Retinal pigment epithelial cell (primary cell): ENCODE data around the gene KRT73.

ENCODE experiments used
- DNase-seq: peaks from one replicate; pipeline ENCODE4 v3.0.0-alpha.2; 2010; ENCODE audit warnings: low read depth
- H3K4me3 ChIP-seq: 2 replicates; pipeline ENCODE4 v1.5.1; 2011; ENCODE audit warnings: mild to moderate bottlenecking, low read length, control low read depth, moderate library complexity
- CTCF ChIP-seq: conservative IDR thresholded peaks from 2 replicates; pipeline ENCODE4 v1.5.1; 2011; ENCODE audit warnings: low read depth, low read length, control low read depth, inconsistent platforms

KRT73 gene

GRCh38 chr12:52618216-52618615, at the start of gene KRT73:
Gene KRT73, minus strand, starts transcription at chr12:52618559. Its CDS starts 35 bp downstream, at chr12:52618524.
- TF ChIP-seq CTCF: no peak
- H3K4me3 ChIP-seq: no peak within 1 kb of the TSS
- no peak for DNase-seq

DNA sequence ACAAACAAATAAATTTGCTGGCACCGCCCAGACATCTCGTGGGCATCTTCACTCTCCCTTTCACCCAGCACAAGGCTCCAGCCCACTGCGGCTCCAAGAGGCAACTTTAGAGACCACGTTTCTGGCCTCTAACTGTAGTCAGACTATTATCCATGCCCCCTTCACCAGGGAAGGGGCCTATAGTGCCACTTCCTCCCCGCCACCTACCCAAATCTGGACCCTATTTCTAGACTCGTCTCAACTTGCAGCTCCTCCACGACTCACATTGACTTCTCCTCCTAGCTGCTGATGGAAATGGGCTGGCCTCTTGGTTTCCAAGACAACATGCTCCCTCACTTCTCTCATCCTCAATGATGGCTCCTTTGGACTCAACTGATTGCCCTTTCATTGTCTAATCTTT, 49.6 kb upstream of the KRT73 start:
- no peak overlapping the region for H3K4me3 ChIP-seq
- TF ChIP-seq CTCF: no peak
- no peak for DNase-seq

DNA sequence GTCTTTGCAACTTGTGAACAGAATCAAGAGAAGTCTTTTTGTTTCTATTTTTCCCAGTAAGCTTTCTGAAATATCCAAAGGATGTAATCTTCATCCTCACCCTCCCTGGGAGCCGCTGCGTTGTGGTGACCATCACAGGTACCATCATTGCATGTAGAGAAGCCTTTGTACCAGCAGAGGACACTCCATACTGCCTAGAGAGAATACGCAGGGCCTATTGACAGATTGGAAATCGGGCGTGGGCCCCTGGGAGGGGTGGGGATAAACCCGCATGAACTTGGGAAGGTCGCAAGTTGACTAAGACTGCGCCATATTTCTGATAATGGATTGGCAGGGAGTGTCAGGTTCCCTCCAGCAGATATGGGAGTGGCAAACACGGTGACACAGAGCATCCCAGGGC, 49.1 kb upstream of the KRT73 start:
- no peak for TF ChIP-seq CTCF
- DNase-seq: no peak

GRCh38 chr12:52666471-52666870, 48.1 kb upstream of the KRT73 start:
- TF ChIP-seq CTCF: no peak
- DNase-seq: no peak
- no peak overlapping the region for H3K4me3 ChIP-seq

More for the DNA sequence above, 49.1 kb upstream of the KRT73 start:
- no peak overlapping the region for H3K4me3 ChIP-seq

- no peak for TF ChIP-seq CTCF
- no peak overlapping the region for H3K4me3 ChIP-seq
- no peak for DNase-seq
Measured at GRCh38 chr12:52663420-52663819, 45.1 kb upstream of the KRT73 start.

GRCh38 chr12:52662918-52663229, 44.5 kb upstream of the KRT73 start:
- DNase-seq: no peak
- TF ChIP-seq CTCF: no peak
- H3K4me3 ChIP-seq: no peak overlapping the region

DNA sequence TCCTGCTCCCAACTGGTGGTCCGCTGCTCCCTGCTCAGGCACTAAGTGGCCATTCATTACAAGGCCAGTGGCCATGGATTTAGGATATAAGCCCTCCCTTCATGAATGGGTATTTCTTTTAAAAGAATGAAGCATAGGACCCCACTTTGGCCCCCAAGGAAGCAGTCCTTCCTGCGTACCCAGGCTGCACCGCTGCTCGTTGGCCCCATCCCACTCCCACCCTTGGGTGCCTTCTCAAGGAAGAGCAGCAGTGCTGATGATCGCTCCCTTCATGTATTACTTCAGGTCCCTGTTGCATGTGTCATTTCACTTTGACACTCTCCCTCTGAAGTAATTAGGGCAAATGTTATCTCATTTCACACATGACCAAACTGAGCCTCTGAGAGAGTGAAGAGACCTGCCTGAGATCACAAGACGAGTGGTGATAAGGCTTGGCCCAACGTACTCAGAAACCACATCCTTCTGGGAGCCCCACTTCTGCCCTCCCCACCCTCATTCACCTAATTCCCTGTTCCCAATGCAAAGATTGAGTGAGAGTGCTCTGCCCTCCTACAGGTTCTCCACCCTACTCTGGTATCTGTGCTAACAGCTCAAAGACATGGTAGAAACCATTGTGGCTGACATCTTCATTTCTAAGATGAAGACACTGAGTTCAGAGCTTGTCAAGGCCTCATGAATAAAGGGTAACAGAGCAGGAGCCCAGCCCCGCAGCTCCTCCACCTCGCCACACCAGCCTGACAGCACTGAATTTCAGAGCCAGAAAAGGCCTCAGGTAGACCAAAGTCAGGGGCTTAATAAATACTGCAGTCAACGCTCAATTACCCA, 43.9 kb upstream of the KRT73 start:
- no peak for TF ChIP-seq CTCF
- DNase-seq: no peak
- no peak overlapping the region for H3K4me3 ChIP-seq
